Stimulated activated effector memory CD8-positive, alpha-beta T cell treated with anti-CD3 and anti-CD28 coated beads, Interleukin-12 subunit alpha, Interleukin-12 subunit beta, amount 100 ng/mL, for 72 hours (primary cell): ENCODE results near the gene DTX2.
A peak's percentile ranks its signal among the peaks of the same experiment; 100 is the strongest.
"Not testable (repeated sequence)": the region's sequence is repeated elsewhere in the genome, so short reads cannot be mapped to it uniquely, and the experiment has no call there.

ENCODE experiments used
- ATAC-seq: fragments of 150-1000 bp; cut with Tn5 transposase; 2 replicates; pipeline ENCODE4 v1.10.0; 2021
- DNase-seq, 2 donors: peaks; one replicate each; pipeline ENCODE4 v3.0.0; 2021 to 2022; ENCODE audit warnings: low spot score in 2 of 2
- H3K27ac Mint-ChIP-seq: one replicate; pipeline ENCODE4 v1.8.0; 2022; ENCODE audit warnings: mild to moderate bottlenecking, mixed read lengths
- H3K36me3 Mint-ChIP-seq: one replicate; pipeline ENCODE4 v1.8.0; 2022; ENCODE audit warnings: mild to moderate bottlenecking, mixed read lengths
- H3K4me1 Mint-ChIP-seq: one replicate; pipeline ENCODE4 v1.8.0; 2022; ENCODE audit warnings: mixed read lengths
- H3K4me3 Mint-ChIP-seq: one replicate; pipeline ENCODE4 v1.8.0; 2022; ENCODE audit warnings: mild to moderate bottlenecking, mixed read lengths
- H3K9me3 Mint-ChIP-seq: one replicate; pipeline ENCODE4 v1.8.0; 2022; ENCODE audit warnings: mixed read lengths

Gene DTX2

GRCh38 chr7:76498583-76499200 is 37.2 kb downstream of the DTX2 start:
- not testable (repeated sequence) for H3K4me3 Mint-ChIP-seq, H3K27ac Mint-ChIP-seq, H3K36me3 Mint-ChIP-seq, H3K4me1 Mint-ChIP-seq, DNase-seq, ATAC-seq, H3K9me3 Mint-ChIP-seq

GRCh38 chr7:76499201-76499923 is 37.9 kb downstream of the DTX2 start:
- not testable (repeated sequence) for H3K4me3 Mint-ChIP-seq, H3K36me3 Mint-ChIP-seq, H3K9me3 Mint-ChIP-seq, H3K4me1 Mint-ChIP-seq, H3K27ac Mint-ChIP-seq
- peak; percentile 2 for ATAC-seq
- peak in 1 of 2 donors; percentile 44 for DNase-seq

- H3K9me3 Mint-ChIP-seq, DNase-seq, H3K27ac Mint-ChIP-seq, H3K4me3 Mint-ChIP-seq, H3K36me3 Mint-ChIP-seq, H3K4me1 Mint-ChIP-seq: not testable (repeated sequence)
- ATAC-seq: peak; percentile 54
Observed at GRCh38 chr7:76499924-76500241, 38.4 kb downstream of the DTX2 start.

GRCh38 chr7:76502224-76502623 is 40.7 kb downstream of the DTX2 start:
- H3K9me3 Mint-ChIP-seq, ATAC-seq, H3K4me1 Mint-ChIP-seq, H3K27ac Mint-ChIP-seq, H3K4me3 Mint-ChIP-seq, H3K36me3 Mint-ChIP-seq: not testable (repeated sequence)
- peak in 1 of 2 donors; percentile 42 for DNase-seq

DNA sequence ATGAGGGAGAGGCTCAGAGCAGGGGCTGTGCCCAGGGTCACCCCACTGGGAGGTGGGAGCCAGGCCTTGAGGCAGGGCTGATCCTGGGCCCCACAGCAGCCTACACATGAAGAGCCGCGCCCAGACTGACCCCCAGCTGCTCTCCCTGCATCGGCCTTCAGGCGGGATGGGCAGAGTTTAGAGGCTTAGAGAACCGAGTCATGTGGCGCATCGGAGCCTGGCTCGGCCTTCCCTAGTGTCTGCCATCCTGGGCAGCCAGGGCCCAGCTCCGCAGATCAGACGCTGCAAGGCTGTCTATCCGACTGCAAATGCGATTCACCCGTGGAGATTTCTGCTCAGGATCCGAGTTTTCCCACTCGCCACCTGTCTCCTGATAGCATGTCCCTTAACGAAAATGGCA is 41.3 kb downstream of the DTX2 start:
- DNase-seq: peak in 1 of 2 donors; percentile 33
- not testable (repeated sequence) for H3K27ac Mint-ChIP-seq, H3K4me3 Mint-ChIP-seq, ATAC-seq, H3K36me3 Mint-ChIP-seq, H3K9me3 Mint-ChIP-seq, H3K4me1 Mint-ChIP-seq

- H3K9me3 Mint-ChIP-seq, H3K27ac Mint-ChIP-seq, ATAC-seq, H3K36me3 Mint-ChIP-seq, H3K4me1 Mint-ChIP-seq, H3K4me3 Mint-ChIP-seq: not testable (repeated sequence)
- peak in 1 of 2 donors; percentile 26 for DNase-seq
Observed at GRCh38 chr7:76503244-76503643, 41.7 kb downstream of the DTX2 start.

- H3K4me1 Mint-ChIP-seq, H3K4me3 Mint-ChIP-seq, ATAC-seq, H3K9me3 Mint-ChIP-seq, H3K36me3 Mint-ChIP-seq: not testable (repeated sequence)
- peak overlapping the region; percentile 74 for H3K27ac Mint-ChIP-seq
- peak in 1 of 2 donors; percentile 42 for DNase-seq
Observed at GRCh38 chr7:76504351-76505167, 43.0 kb downstream of the DTX2 start.

DNA sequence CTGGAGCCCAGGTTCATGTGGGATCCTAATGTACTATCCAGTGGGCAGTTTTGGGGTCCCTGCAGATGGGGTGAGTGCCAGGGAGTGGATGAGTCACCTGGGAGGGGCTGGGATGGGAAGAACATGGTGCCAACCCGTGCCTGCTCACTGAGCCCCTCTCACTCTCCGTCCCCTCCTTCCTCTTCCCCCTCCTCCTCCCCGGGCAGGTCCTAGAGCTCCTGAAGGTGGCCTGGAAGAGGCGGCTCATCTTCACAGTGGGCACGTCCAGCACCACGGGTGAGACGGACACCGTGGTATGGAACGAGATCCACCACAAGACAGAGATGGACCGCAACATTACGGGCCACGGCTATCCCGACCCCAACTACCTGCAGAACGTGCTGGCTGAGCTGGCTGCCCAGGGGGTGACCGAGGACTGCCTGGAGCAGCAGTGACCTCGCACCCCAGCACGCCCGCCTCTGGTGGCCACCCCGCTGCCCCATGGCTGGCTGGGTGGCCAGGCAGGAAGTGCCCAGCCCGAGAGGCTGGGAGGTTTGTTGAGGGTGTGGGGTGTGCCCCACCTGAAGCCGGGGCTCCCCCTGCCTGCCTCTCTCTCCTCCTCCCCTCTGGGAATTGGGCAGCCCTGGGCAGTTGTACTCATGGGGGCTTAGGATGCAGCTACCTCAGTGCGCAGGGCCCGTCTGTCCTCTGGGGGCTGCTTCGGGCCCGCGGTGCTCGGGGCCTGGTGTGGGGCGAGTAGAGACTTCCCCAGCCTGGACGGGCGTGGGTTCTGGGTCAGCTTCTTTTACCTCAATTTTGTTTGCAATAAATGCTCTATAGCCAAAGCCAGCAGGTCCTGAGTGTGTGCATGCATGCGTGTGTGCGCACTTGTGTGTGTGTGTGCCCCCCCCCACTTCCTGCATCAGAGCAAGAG is 43.9 kb downstream of the DTX2 start:
- Mint-ChIP-seq H3K36me3 (peaks cover 9% of the 10 kb centered on the region), H3K4me3 (no peak overlapping the region), H3K9me3 (no peaks in the 10 kb centered on the region), H3K27ac (peak overlapping the region; percentile 74), H3K4me1 (no peaks in the 10 kb centered on the region)
- no peak for ATAC-seq
- DNase-seq: peak in 1 of 2 donors; percentile 40

GRCh38 chr7:76506081-76506440 is 44.6 kb downstream of the DTX2 start:
- ATAC-seq (no peak), DNase-seq (no peak)
- no peak overlapping the region for H3K4me3 Mint-ChIP-seq
- H3K9me3 Mint-ChIP-seq: no peaks in the 10 kb centered on the region
- H3K27ac Mint-ChIP-seq: no peak overlapping the region
- no peaks in the 10 kb centered on the region for H3K4me1 Mint-ChIP-seq
- peaks cover 9% of the 10 kb centered on the region for H3K36me3 Mint-ChIP-seq

- H3K4me1 Mint-ChIP-seq, H3K9me3 Mint-ChIP-seq, H3K4me3 Mint-ChIP-seq, ATAC-seq, DNase-seq, H3K27ac Mint-ChIP-seq, H3K36me3 Mint-ChIP-seq: not testable (repeated sequence)
Observed at GRCh38 chr7:76506643-76507042, 45.1 kb downstream of the DTX2 start.

- no peak for DNase-seq
- no peak overlapping the region for H3K27ac Mint-ChIP-seq
- no peaks in the 10 kb centered on the region for H3K9me3 Mint-ChIP-seq
- H3K4me1 Mint-ChIP-seq: no peaks in the 10 kb centered on the region
- H3K36me3 Mint-ChIP-seq: peaks cover 9% of the 10 kb centered on the region
- H3K4me3 Mint-ChIP-seq: no peak overlapping the region
- no peak for ATAC-seq
Observed at GRCh38 chr7:76507723-76508406, 46.4 kb downstream of the DTX2 start.

DNA sequence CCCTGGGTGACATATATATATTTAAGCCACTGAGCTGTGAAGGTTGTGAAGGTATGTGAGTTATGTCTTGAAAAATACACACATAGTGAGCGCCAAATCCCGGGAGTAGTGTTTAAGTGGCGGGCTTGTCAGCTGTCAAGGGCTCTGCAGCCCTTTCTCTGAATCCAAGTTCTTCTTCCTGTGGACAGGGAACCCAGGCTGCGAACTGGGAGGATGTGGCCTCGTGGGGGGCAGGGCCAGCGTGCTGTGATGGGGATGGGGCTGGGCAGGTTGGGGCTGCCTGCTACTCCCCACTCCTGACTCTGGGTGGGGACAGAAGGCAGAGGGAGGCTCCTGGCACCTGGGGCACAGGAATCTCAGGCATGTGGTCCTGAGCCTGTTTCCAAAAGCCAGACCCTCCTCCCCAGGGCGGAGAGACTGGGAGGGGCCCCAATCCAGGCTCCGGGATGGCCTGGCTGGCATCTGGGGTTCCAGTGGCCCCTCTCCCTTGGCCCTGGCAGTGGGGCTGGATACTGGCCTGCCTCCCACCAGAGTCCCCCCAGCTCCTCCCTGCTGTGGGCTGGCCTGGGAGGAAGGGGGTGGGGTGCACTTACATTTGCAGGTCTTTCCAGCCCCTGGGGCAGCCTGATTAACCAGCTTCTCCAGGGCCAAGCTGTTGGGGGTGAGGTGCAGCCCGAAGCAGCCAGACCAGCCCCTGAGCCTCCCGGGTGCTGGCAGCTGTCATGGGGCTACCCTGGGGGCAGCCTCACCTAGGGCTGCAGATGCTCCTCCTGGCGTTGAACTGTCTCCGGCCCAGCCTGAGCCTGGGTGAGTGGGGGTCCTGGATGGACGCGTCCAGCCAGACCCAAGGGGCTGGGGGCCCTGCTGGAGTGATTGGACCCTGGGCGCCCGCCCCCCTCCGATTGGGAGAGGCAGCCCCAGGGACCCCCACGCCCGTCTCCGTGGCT is 48.7 kb downstream of the DTX2 start, which contains the start of gene UPK3B:
Gene UPK3B (plus strand): TSS at position 622 of the 947 bp plus-strand sequence. CDS start 101 bp downstream, at position 723.
- no peak for DNase-seq
- H3K4me1 Mint-ChIP-seq: no peaks in the 10 kb centered on the region
- H3K9me3 Mint-ChIP-seq: no peaks in the 10 kb centered on the region
- H3K36me3 Mint-ChIP-seq: peaks cover under 1% of the 10 kb centered on the region
- peak; percentile 12 for ATAC-seq
- H3K27ac Mint-ChIP-seq: peak within 1 kb of the TSS; percentile 61
- no peak within 1 kb of the TSS for H3K4me3 Mint-ChIP-seq

DNA sequence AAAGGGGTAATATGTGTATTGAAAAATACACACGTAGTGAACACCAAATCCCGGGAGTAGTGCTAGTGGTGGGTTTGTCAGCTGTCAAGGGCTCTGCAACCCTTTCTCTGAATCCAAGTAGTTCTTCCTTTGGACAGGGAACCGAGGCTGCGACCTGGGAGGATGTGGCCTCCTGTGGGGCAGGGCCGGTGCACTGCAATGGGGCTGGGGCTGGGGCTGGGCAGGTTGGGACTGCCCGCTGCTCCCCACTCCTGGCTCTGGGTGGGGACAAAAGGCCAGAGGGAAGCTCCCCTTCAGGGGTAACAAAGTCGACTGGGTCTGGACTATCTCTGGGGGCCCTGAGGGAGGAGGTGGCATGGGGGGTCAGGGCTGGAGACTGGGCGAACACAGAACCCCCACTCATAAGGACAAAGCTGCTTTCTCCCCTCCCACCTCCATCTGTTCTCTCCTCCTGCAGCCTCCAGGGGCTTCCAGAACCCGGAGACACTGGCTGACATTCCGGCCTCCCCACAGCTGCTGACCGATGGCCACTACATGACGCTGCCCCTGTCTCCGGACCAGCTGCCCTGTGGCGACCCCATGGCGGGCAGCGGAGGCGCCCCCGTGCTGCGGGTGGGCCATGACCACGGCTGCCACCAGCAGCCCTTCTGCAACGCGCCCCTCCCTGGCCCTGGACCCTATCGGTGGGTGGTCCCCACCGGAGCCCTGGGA is 49.8 kb downstream of the DTX2 start:
- H3K4me3 Mint-ChIP-seq, H3K4me1 Mint-ChIP-seq, H3K9me3 Mint-ChIP-seq, H3K36me3 Mint-ChIP-seq, H3K27ac Mint-ChIP-seq, DNase-seq, ATAC-seq: not testable (repeated sequence)
